ENCODE data around the gene SDHA.
"Not testable (repeated sequence)": the region's sequence is repeated elsewhere in the genome, so short reads cannot be mapped to it uniquely, and the experiment has no call there.

The SDHA gene

GRCh38 chr5:237931-238330, 19.8 kb downstream of the SDHA start:
- H3K9ac ChIP-seq (ENCODE audit: low read depth in 1 of 2, low read length in 2 of 2); H3K4me1 ChIP-seq (ENCODE audit: control insufficient read depth in 1 of 2, insufficient read depth in 2 of 2, low read length in 2 of 2); H3K4me3 ChIP-seq (ENCODE audit: low read depth in 1 of 2, low read length in 2 of 2); H3K27me3 ChIP-seq (ENCODE audit: control insufficient read depth in 1 of 2, insufficient read depth in 2 of 2, low read length in 2 of 2); H3K9me3 ChIP-seq (ENCODE audit: control insufficient read depth in 1 of 2, low read length in 2 of 2); H3K27ac ChIP-seq (ENCODE audit: low read depth, low read length): not testable (repeated sequence)
- H3K36me3 ChIP-seq (ENCODE audit: control insufficient read depth in 1 of 2, insufficient read depth in 2 of 2, low read length in 2 of 2) = peaks cover 25 to 79% of the 10 kb centered on the region in 2 donors

- H3K36me3 ChIP-seq (ENCODE audit: control insufficient read depth in 1 of 2, insufficient read depth in 2 of 2, low read length in 2 of 2) = peaks cover 13 to 67% of the 10 kb centered on the region in 2 donors
- H3K4me1 ChIP-seq (ENCODE audit: control insufficient read depth in 1 of 2, insufficient read depth in 2 of 2, low read length in 2 of 2); H3K9me3 ChIP-seq (ENCODE audit: control insufficient read depth in 1 of 2, low read length in 2 of 2); H3K27me3 ChIP-seq (ENCODE audit: control insufficient read depth in 1 of 2, insufficient read depth in 2 of 2, low read length in 2 of 2); H3K27ac ChIP-seq (ENCODE audit: low read depth, low read length); H3K4me3 ChIP-seq (ENCODE audit: low read depth in 1 of 2, low read length in 2 of 2); H3K9ac ChIP-seq (ENCODE audit: low read depth in 1 of 2, low read length in 2 of 2): not testable (repeated sequence)
These were observed 22.4 kb downstream of the SDHA start for GRCh38 chr5:240550-240949.

GRCh38 chr5:241045-241669, 23.0 kb downstream of the SDHA start:
- H3K27ac ChIP-seq (ENCODE audit: low read depth, low read length); H3K9ac ChIP-seq (ENCODE audit: low read depth in 1 of 2, low read length in 2 of 2); H3K4me3 ChIP-seq (ENCODE audit: low read depth in 1 of 2, low read length in 2 of 2); H3K9me3 ChIP-seq (ENCODE audit: control insufficient read depth in 1 of 2, low read length in 2 of 2); H3K4me1 ChIP-seq (ENCODE audit: control insufficient read depth in 1 of 2, insufficient read depth in 2 of 2, low read length in 2 of 2); H3K27me3 ChIP-seq (ENCODE audit: control insufficient read depth in 1 of 2, insufficient read depth in 2 of 2, low read length in 2 of 2): not testable (repeated sequence)
- H3K36me3 ChIP-seq (ENCODE audit: control insufficient read depth in 1 of 2, insufficient read depth in 2 of 2, low read length in 2 of 2) = peaks cover 13 to 68% of the 10 kb centered on the region in 2 donors

- H3K27me3 ChIP-seq (ENCODE audit: control insufficient read depth in 1 of 2, insufficient read depth in 2 of 2, low read length in 2 of 2); H3K9me3 ChIP-seq (ENCODE audit: control insufficient read depth in 1 of 2, low read length in 2 of 2); H3K4me3 ChIP-seq (ENCODE audit: low read depth in 1 of 2, low read length in 2 of 2); H3K27ac ChIP-seq (ENCODE audit: low read depth, low read length); H3K4me1 ChIP-seq (ENCODE audit: control insufficient read depth in 1 of 2, insufficient read depth in 2 of 2, low read length in 2 of 2); H3K9ac ChIP-seq (ENCODE audit: low read depth in 1 of 2, low read length in 2 of 2): not testable (repeated sequence)
- peaks cover 21 to 77% of the 10 kb centered on the region in 2 donors for H3K36me3 ChIP-seq (ENCODE audit: control insufficient read depth in 1 of 2, insufficient read depth in 2 of 2, low read length in 2 of 2)
These were observed 25.7 kb downstream of the SDHA start for GRCh38 chr5:243683-244367.

GRCh38 chr5:245717-246116, 27.6 kb downstream of the SDHA start:
- H3K4me3 ChIP-seq (ENCODE audit: low read depth in 1 of 2, low read length in 2 of 2); H3K27me3 ChIP-seq (ENCODE audit: control insufficient read depth in 1 of 2, insufficient read depth in 2 of 2, low read length in 2 of 2); H3K9me3 ChIP-seq (ENCODE audit: control insufficient read depth in 1 of 2, low read length in 2 of 2); H3K4me1 ChIP-seq (ENCODE audit: control insufficient read depth in 1 of 2, insufficient read depth in 2 of 2, low read length in 2 of 2); H3K27ac ChIP-seq (ENCODE audit: low read depth, low read length); H3K9ac ChIP-seq (ENCODE audit: low read depth in 1 of 2, low read length in 2 of 2): not testable (repeated sequence)
- H3K36me3 ChIP-seq (ENCODE audit: control insufficient read depth in 1 of 2, insufficient read depth in 2 of 2, low read length in 2 of 2) = peaks cover 25 to 73% of the 10 kb centered on the region in 2 donors

GRCh38 chr5:250396-250795, 32.3 kb downstream of the SDHA start:
- not testable (repeated sequence) for H3K27me3 ChIP-seq (ENCODE audit: control insufficient read depth in 1 of 2, insufficient read depth in 2 of 2, low read length in 2 of 2); H3K4me3 ChIP-seq (ENCODE audit: low read depth in 1 of 2, low read length in 2 of 2); H3K27ac ChIP-seq (ENCODE audit: low read depth, low read length); H3K9me3 ChIP-seq (ENCODE audit: control insufficient read depth in 1 of 2, low read length in 2 of 2); H3K9ac ChIP-seq (ENCODE audit: low read depth in 1 of 2, low read length in 2 of 2)
- Histone ChIP-seq H3K36me3 (ENCODE audit: control insufficient read depth in 1 of 2, insufficient read depth in 2 of 2, low read length in 2 of 2) (peaks cover 14 to 53% of the 10 kb centered on the region in 2 donors), H3K4me1 (ENCODE audit: control insufficient read depth in 1 of 2, insufficient read depth in 2 of 2, low read length in 2 of 2) (peaks cover 5 to 19% of the 10 kb centered on the region in 2 donors)

- not testable (repeated sequence) for H3K9ac ChIP-seq (ENCODE audit: low read depth in 1 of 2, low read length in 2 of 2); H3K27ac ChIP-seq (ENCODE audit: low read depth, low read length); H3K9me3 ChIP-seq (ENCODE audit: control insufficient read depth in 1 of 2, low read length in 2 of 2); H3K4me3 ChIP-seq (ENCODE audit: low read depth in 1 of 2, low read length in 2 of 2); H3K27me3 ChIP-seq (ENCODE audit: control insufficient read depth in 1 of 2, insufficient read depth in 2 of 2, low read length in 2 of 2)
- H3K36me3 ChIP-seq (ENCODE audit: control insufficient read depth in 1 of 2, insufficient read depth in 2 of 2, low read length in 2 of 2) = peaks cover 14 to 49% of the 10 kb centered on the region in 2 donors
- peaks cover 5 to 19% of the 10 kb centered on the region in 2 donors for H3K4me1 ChIP-seq (ENCODE audit: control insufficient read depth in 1 of 2, insufficient read depth in 2 of 2, low read length in 2 of 2)
These were observed 32.9 kb downstream of the SDHA start for GRCh38 chr5:251016-251415.

- Histone ChIP-seq H3K4me1 (ENCODE audit: control insufficient read depth in 1 of 2, insufficient read depth in 2 of 2, low read length in 2 of 2) (peaks cover 5 to 19% of the 10 kb centered on the region in 2 donors), H3K36me3 (ENCODE audit: control insufficient read depth in 1 of 2, insufficient read depth in 2 of 2, low read length in 2 of 2) (peaks cover 14 to 45% of the 10 kb centered on the region in 2 donors)
- H3K27ac ChIP-seq (ENCODE audit: low read depth, low read length); H3K9ac ChIP-seq (ENCODE audit: low read depth in 1 of 2, low read length in 2 of 2); H3K9me3 ChIP-seq (ENCODE audit: control insufficient read depth in 1 of 2, low read length in 2 of 2); H3K27me3 ChIP-seq (ENCODE audit: control insufficient read depth in 1 of 2, insufficient read depth in 2 of 2, low read length in 2 of 2); H3K4me3 ChIP-seq (ENCODE audit: low read depth in 1 of 2, low read length in 2 of 2): not testable (repeated sequence)
These were observed 33.4 kb downstream of the SDHA start for GRCh38 chr5:251538-251937.

GRCh38 chr5:251975-252374, 33.9 kb downstream of the SDHA start:
- peaks cover 5 to 22% of the 10 kb centered on the region in 2 donors for H3K4me1 ChIP-seq (ENCODE audit: control insufficient read depth in 1 of 2, insufficient read depth in 2 of 2, low read length in 2 of 2)
- not testable (repeated sequence) for H3K9ac ChIP-seq (ENCODE audit: low read depth in 1 of 2, low read length in 2 of 2); H3K9me3 ChIP-seq (ENCODE audit: control insufficient read depth in 1 of 2, low read length in 2 of 2); H3K27me3 ChIP-seq (ENCODE audit: control insufficient read depth in 1 of 2, insufficient read depth in 2 of 2, low read length in 2 of 2); H3K4me3 ChIP-seq (ENCODE audit: low read depth in 1 of 2, low read length in 2 of 2)
- peak overlapping the region; percentile 66 for H3K27ac ChIP-seq (ENCODE audit: low read depth, low read length)
- peaks cover 14 to 47% of the 10 kb centered on the region in 2 donors for H3K36me3 ChIP-seq (ENCODE audit: control insufficient read depth in 1 of 2, insufficient read depth in 2 of 2, low read length in 2 of 2)

- Histone ChIP-seq H3K9ac (ENCODE audit: low read depth in 1 of 2, low read length in 2 of 2) (peak overlapping the region; percentile 38 to 48), H3K36me3 (ENCODE audit: control insufficient read depth in 1 of 2, insufficient read depth in 2 of 2, low read length in 2 of 2) (peaks cover 13 to 47% of the 10 kb centered on the region in 2 donors), H3K27me3 (ENCODE audit: control insufficient read depth in 1 of 2, insufficient read depth in 2 of 2, low read length in 2 of 2) (no peaks in the 10 kb centered on the region), H3K27ac (ENCODE audit: low read depth, low read length) (peak overlapping the region; percentile 81), H3K4me1 (ENCODE audit: control insufficient read depth in 1 of 2, insufficient read depth in 2 of 2, low read length in 2 of 2) (peaks cover 5 to 24% of the 10 kb centered on the region in 2 donors), H3K4me3 (ENCODE audit: low read depth in 1 of 2, low read length in 2 of 2) (no peak overlapping the region), H3K9me3 (ENCODE audit: control insufficient read depth in 1 of 2, low read length in 2 of 2) (no peaks in the 10 kb centered on the region)
These were observed 34.4 kb downstream of the SDHA start for GRCh38 chr5:252546-252945.

Measured in duodenal mucosa (tissue), 2 donors.